NCI-H226 (cell line): ENCODE measurements around the gene CELF2.

ENCODE experiments used
- DNase-seq: peaks from one replicate; pipeline ENCODE4 v3.0.0-alpha.2; 2015

Gene CELF2

GRCh38 chr10:11140963-11141362 lies 123.3 kb downstream of the CELF2 start:
- no peak for DNase-seq

GRCh38 chr10:11141571-11142091 lies 124.0 kb downstream of the CELF2 start:
- peak; percentile 67 for DNase-seq

- DNase-seq: no peak
These were observed 125.1 kb downstream of the CELF2 start for GRCh38 chr10:11142777-11143176.

GRCh38 chr10:11143242-11143641 lies 125.6 kb downstream of the CELF2 start:
- no peak for DNase-seq

GRCh38 chr10:11144626-11145494 lies 127.2 kb downstream of the CELF2 start:
- DNase-seq: no peak

GRCh38 chr10:11145495-11145855 lies 127.8 kb downstream of the CELF2 start:
- DNase-seq: no peak

- no peak for DNase-seq
These were observed 128.9 kb downstream of the CELF2 start for GRCh38 chr10:11146402-11147171.

GRCh38 chr10:11147722-11148121 lies 130.1 kb downstream of the CELF2 start:
- no peak for DNase-seq

GRCh38 chr10:11148142-11149028 lies 130.7 kb downstream of the CELF2 start:
- no peak for DNase-seq

GRCh38 chr10:11149807-11150141 lies 132.1 kb downstream of the CELF2 start:
- no peak for DNase-seq

GRCh38 chr10:11150231-11150731 lies 132.6 kb downstream of the CELF2 start:
- no peak for DNase-seq

- DNase-seq: no peak
These were observed 133.3 kb downstream of the CELF2 start for GRCh38 chr10:11150879-11151415.

- DNase-seq: no peak
These were observed 135.1 kb downstream of the CELF2 start for GRCh38 chr10:11152801-11153200.

GRCh38 chr10:11153245-11153644 lies 135.6 kb downstream of the CELF2 start:
- no peak for DNase-seq

- no peak for DNase-seq
These were observed 136.1 kb downstream of the CELF2 start for GRCh38 chr10:11153766-11154165.

GRCh38 chr10:11154333-11154732 lies 136.7 kb downstream of the CELF2 start:
- DNase-seq: no peak

- no peak for DNase-seq
These were observed 137.3 kb downstream of the CELF2 start for GRCh38 chr10:11154849-11155498.

- DNase-seq: no peak
These were observed 138.8 kb downstream of the CELF2 start for GRCh38 chr10:11156480-11156879.

- no peak for DNase-seq
These were observed 139.8 kb downstream of the CELF2 start for GRCh38 chr10:11157292-11158076.

- DNase-seq: no peak
These were observed 140.4 kb downstream of the CELF2 start for GRCh38 chr10:11158080-11158479.
